RWPE2 (cell line): ENCODE measurements around the gene DNM1.

Source experiments
- ATAC-seq: fragments of 200-7000 bp; cut with Tn5 transposase; 3 replicates; pipeline ENCODE4 v1.9.1; 2021; ENCODE audit warnings: low read depth
- DNase-seq: peaks from one replicate; pipeline ENCODE4 v3.0.0-alpha.2; 2020; ENCODE audit warnings: low spot score
- H3K27ac ChIP-seq: fragments of 450-650 bp; 2 replicates; pipeline ENCODE4 v1.5.1; 2017; ENCODE audit warnings: mild to moderate bottlenecking; ENCODE audit not compliant: poor library complexity, severe bottlenecking
- H3K27me3 ChIP-seq: fragments of 250-450 bp; sonication (Bioruptor Pico); 2 replicates; pipeline ENCODE4 v1.5.1; 2021; ENCODE audit warnings: mild to moderate bottlenecking, moderate library complexity; ENCODE audit not compliant: insufficient read depth, poor library complexity, severe bottlenecking
- H3K36me3 ChIP-seq: fragments of 250-450 bp; sonication (Bioruptor Pico); 2 replicates; pipeline ENCODE4 v1.5.1; 2020; ENCODE audit warnings: low read depth, mild to moderate bottlenecking, moderate library complexity
- H3K4me1 ChIP-seq: fragments of 250-450 bp; sonication (Bioruptor Pico); 2 replicates; pipeline ENCODE4 v1.5.1; 2021; ENCODE audit warnings: mild to moderate bottlenecking, moderate library complexity; ENCODE audit not compliant: insufficient read depth, poor library complexity, severe bottlenecking
- H3K4me3 ChIP-seq: fragments of 250-450 bp; sonication (Bioruptor Pico); 2 replicates; pipeline ENCODE4 v1.5.1; 2021; ENCODE audit warnings: mild to moderate bottlenecking, moderate library complexity; ENCODE audit not compliant: severe bottlenecking
- H3K9me3 ChIP-seq: fragments of 250-450 bp; sonication (Bioruptor Pico); 2 replicates; pipeline ENCODE4 v1.5.1; 2021; ENCODE audit warnings: mild to moderate bottlenecking, moderate library complexity; ENCODE audit not compliant: severe bottlenecking
- TF ChIP-seq, protein P1 (sequence below): fragments of 450-650 bp; IDR thresholded peaks from one replicate; pipeline ENCODE4 v1.5.1; 2017; ENCODE audit warnings: mild to moderate bottlenecking, moderate library complexity; ENCODE audit not compliant: poor library complexity, severe bottlenecking

Gene DNM1

DNA sequence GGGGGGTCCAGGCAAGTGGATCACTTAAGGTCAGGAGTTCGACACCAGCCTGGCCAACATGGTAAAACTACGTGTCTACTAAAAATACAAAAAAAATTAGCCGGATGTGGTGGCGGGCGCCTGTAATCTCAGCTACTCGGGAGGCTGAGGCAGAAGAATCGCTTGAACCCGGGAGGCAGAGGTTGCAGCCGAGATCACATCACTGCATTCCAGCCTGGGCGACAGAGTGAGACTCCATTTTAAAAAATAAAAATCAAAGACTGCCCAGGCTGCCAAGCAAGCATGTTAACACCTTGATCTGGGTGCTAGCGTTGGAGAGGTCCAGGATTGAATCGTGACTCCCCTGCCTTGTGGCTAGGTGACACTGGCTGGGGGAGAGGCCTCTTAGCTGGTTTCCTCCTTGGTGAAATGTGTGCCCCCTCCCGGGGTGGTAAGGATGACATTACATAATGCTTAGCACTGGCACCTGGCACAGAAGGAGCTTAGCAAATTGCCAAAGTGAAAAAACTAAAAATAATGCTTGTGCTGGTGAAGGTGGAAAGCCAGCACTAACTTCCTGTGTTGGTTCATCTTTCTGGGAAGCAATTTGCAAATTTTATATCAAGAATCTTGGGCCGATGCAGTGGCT is 9.6 kb upstream of the DNM1 start:
- Histone ChIP-seq H3K9me3 (no peaks in the 10 kb centered on the region), H3K4me1 (peaks cover 2% of the 10 kb centered on the region), H3K4me3 (no peak overlapping the region), H3K27ac (peak overlapping the region; percentile 58), H3K27me3 (no peaks in the 10 kb centered on the region), H3K36me3 (peaks cover 15% of the 10 kb centered on the region)
- DNase-seq (no peak), ATAC-seq (no peak)
- TF ChIP-seq, protein P1, sequence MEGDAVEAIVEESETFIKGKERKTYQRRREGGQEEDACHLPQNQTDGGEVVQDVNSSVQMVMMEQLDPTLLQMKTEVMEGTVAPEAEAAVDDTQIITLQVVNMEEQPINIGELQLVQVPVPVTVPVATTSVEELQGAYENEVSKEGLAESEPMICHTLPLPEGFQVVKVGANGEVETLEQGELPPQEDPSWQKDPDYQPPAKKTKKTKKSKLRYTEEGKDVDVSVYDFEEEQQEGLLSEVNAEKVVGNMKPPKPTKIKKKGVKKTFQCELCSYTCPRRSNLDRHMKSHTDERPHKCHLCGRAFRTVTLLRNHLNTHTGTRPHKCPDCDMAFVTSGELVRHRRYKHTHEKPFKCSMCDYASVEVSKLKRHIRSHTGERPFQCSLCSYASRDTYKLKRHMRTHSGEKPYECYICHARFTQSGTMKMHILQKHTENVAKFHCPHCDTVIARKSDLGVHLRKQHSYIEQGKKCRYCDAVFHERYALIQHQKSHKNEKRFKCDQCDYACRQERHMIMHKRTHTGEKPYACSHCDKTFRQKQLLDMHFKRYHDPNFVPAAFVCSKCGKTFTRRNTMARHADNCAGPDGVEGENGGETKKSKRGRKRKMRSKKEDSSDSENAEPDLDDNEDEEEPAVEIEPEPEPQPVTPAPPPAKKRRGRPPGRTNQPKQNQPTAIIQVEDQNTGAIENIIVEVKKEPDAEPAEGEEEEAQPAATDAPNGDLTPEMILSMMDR: no peak

DNA sequence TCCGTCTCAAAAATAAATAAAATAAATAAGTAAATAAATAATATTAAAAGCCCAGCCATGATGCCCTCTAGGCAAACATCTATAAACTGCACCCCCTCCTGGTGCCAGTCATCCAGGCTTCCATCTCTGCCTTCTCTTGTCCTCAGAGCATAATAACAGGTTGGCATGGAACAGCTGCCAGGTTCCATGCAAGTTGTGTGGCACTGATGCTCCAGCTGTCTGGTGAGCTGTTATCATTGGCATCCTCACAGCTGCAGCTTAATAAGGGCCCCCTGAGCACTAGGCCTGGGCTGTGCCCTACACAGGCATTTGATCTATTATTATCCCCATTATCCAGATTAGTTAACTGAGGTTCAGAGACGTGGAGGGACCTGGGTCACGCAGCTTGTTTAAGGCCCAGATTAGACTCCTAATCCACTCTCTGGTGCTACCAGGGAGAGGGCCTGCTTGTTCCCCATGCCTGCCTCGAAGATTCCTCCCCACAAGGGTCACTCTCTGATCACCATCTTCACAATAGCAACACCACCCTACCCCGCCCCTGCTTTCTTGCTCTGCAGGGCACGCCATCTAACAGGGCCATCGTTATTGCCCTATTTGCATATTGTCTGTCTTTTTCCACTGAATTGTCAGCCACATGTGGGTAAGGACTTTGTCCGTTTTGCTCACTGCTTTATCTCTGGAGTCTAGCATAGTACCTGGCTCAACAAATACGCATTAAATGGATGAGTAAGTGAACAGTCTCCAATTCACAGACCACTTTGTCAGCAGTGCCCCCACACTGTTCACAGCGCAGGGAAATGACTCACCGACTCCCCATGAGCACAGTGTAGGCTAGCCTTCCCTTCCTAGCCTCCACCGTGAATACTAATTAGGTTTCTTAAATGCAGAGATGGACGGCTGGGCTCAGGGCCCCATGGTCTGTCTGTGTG is 1.5 kb upstream of the DNM1 start:
- no peak overlapping the region for H3K4me3 ChIP-seq
- DNase-seq (no peak), ATAC-seq (no peak)
- H3K9me3 ChIP-seq: peaks cover 2% of the 10 kb centered on the region
- no peaks in the 10 kb centered on the region for H3K4me1 ChIP-seq
- H3K36me3 ChIP-seq: no peaks in the 10 kb centered on the region
- TF ChIP-seq, protein P1: no peak
- no peaks in the 10 kb centered on the region for H3K27me3 ChIP-seq
- no peak overlapping the region for H3K27ac ChIP-seq

DNA sequence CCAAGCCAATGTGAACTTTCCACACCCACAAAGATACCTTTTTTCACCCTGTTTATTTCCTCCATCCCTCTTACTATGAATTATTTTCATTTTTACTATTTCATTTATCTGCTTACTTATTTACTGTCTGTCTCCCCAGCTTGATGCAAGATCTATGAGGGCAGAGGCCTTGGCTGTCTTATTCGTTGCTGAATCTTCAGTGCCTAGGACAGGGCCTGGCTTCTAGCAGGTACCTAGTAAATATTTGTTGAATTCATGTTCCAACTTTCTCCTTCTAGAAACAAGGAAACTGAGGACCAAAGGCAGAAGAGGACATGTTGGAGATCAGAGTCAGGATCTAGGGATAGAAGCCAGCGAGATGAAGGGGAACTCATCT is 543 bp upstream of the DNM1 start:
- TF ChIP-seq, protein P1: no peak
- Histone ChIP-seq H3K4me3 (no peak overlapping the region), H3K9me3 (peaks cover 2% of the 10 kb centered on the region), H3K36me3 (no peaks in the 10 kb centered on the region), H3K27ac (no peak overlapping the region), H3K4me1 (no peaks in the 10 kb centered on the region), H3K27me3 (no peaks in the 10 kb centered on the region)
- ATAC-seq (no peak), DNase-seq (no peak)

DNA sequence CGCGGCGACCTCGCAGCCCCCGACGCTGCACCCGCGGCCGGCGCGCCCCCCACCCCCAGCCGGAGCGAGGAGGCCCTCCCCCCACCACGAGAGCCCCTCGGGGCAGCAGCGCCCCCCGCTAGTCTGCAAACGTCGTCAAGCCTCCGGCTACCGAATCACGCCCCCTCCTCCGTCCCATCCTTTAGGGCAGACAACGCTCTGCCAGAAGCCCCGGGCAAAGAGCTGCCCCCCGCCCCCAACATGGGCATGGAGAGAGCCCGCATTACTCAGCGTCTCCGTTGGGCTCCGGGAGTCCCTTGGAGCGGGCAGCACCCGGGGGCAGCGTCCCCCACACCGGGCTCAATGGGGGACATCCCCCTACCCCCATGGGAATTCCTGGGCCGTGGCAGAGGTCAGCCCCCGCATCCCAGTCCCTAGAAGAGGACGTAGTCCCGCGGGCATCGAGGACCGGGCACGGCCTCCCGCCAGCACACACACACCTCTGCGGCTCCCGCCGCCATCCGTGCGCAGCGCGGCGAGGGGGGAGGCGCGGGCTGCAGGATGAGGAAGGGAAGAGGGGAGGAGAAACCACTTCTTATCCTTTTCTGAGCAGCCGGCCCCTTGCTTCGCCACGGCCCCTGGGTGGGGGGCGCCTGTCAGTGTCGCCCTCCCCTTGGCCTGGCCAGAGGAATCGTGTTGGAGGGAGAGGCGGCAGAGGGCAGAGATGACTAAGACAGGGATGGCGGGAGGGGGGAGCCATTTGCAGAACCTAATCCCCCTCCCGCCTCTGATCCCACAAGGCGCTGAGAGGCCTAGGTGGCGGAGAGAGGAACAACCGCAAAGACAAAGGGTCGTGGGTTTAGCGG is 750 bp downstream of the DNM1 start:
- Histone ChIP-seq H3K36me3 (no peaks in the 10 kb centered on the region), H3K27me3 (no peaks in the 10 kb centered on the region), H3K27ac (no peak overlapping the region), H3K9me3 (peaks cover 2% of the 10 kb centered on the region), H3K4me3 (peak overlapping the region; percentile 48), H3K4me1 (no peaks in the 10 kb centered on the region)
- ATAC-seq: peak; percentile 66
- TF ChIP-seq, protein P1: no peak
- no peak for DNase-seq
